Retinal pigment epithelial cell (primary cell): ENCODE data around the gene BANK1.

Experiments
- DNase-seq: peaks from one replicate; pipeline ENCODE4 v3.0.0-alpha.2; 2010; ENCODE audit warnings: low read depth
- H3K4me3 ChIP-seq: 2 replicates; pipeline ENCODE4 v1.5.1; 2011; ENCODE audit warnings: mild to moderate bottlenecking, low read length, control low read depth, moderate library complexity
- CTCF ChIP-seq: conservative IDR thresholded peaks from 2 replicates; pipeline ENCODE4 v1.5.1; 2011; ENCODE audit warnings: low read depth, low read length, control low read depth, inconsistent platforms

Gene BANK1

GRCh38 chr4:101938836-101939235, 148.3 kb downstream of the BANK1 start:
- no peak for TF ChIP-seq CTCF
- no peak overlapping the region for H3K4me3 ChIP-seq
- DNase-seq, result no peak

GRCh38 chr4:101941816-101942358, 151.4 kb downstream of the BANK1 start:
- H3K4me3 ChIP-seq, result no peak overlapping the region
- no peak for DNase-seq
- no peak for TF ChIP-seq CTCF

GRCh38 chr4:101942891-101943290, 152.4 kb downstream of the BANK1 start:
- no peak overlapping the region for H3K4me3 ChIP-seq
- no peak for TF ChIP-seq CTCF
- no peak for DNase-seq

GRCh38 chr4:101944649-101945048, 154.1 kb downstream of the BANK1 start:
- peak; percentile 43 for DNase-seq
- TF ChIP-seq CTCF, result no peak

GRCh38 chr4:101948055-101948454, 157.5 kb downstream of the BANK1 start:
- no peak for DNase-seq
- no peak for TF ChIP-seq CTCF
- H3K4me3 ChIP-seq, result no peak overlapping the region

More at GRCh38 chr4:101944649-101945048, 154.1 kb downstream of the BANK1 start:
- H3K4me3 ChIP-seq, result no peak overlapping the region

- no peak overlapping the region for H3K4me3 ChIP-seq
- no peak for DNase-seq
- TF ChIP-seq CTCF, result no peak
Observed at GRCh38 chr4:101948951-101949350, 158.4 kb downstream of the BANK1 start.

GRCh38 chr4:101950258-101950979, 159.9 kb downstream of the BANK1 start:
- no peak for DNase-seq
- no peak for TF ChIP-seq CTCF
- H3K4me3 ChIP-seq, result no peak overlapping the region
